AG04450 (cell line): ENCODE results near the gene BBS9. TPM values are rescaled to one million over a fixed set of nuclear protein-coding genes. Genes with fewer than 3 reads are reported as not detected.

ENCODE experiments used
- CTCF ChIA-PET: fragments of 300-600, 350-600 bp; formaldehyde crosslinking; extraction: SDS; loops from one replicate; lab custom pipeline; 2022; ENCODE audit warnings: antibody characterized with exemption, inconsistent platforms; lab: Charles Lee
- POLR2A ChIA-PET: fragments of 350-600 bp; formaldehyde crosslinking; extraction: SDS; loops from one replicate; lab custom pipeline; 2021; ENCODE audit warnings: antibody characterized with exemption, inconsistent platforms; lab: Yijun Ruan, JAX
- DNase-seq: peaks from one replicate; pipeline ENCODE4 v3.0.0-alpha.2; 2011; ENCODE audit warnings: low read depth, low spot score
- H3K27ac ChIP-seq: one replicate; pipeline ENCODE4 v1.5.1; 2012; ENCODE audit warnings: low read depth, low read length, control low read depth
- H3K27me3 ChIP-seq: one replicate; pipeline ENCODE4 v1.6.0; 2012; ENCODE audit warnings: low read length; ENCODE audit not compliant: control insufficient read depth, insufficient read depth
- H3K4me3 ChIP-seq: 2 replicates; pipeline ENCODE4 v1.5.1; 2011; ENCODE audit warnings: mild to moderate bottlenecking, low read depth, low read length, control low read depth
- H3K9me3 ChIP-seq: 2 replicates; pipeline ENCODE4 v1.5.1; 2012; ENCODE audit warnings: low read length; ENCODE audit not compliant: control insufficient read depth, insufficient read depth
- CTCF ChIP-seq: IDR thresholded peaks from 2 replicates; pipeline ENCODE4 v1.5.1; 2011; ENCODE audit warnings: low read depth, low read length, control low read depth, inconsistent platforms
- polyA plus RNA-seq: library from polyadenylated mRNA; depleted of rRNA; stranded (reverse); fragments of >200 nt; gene quantifications from 2 replicates; pipeline ENCODE4 v1.2.3, GENCODE V29; 2011

BBS9 gene
- polyA plus RNA-seq, 1 experiment, result 15.6 TPM

DNA sequence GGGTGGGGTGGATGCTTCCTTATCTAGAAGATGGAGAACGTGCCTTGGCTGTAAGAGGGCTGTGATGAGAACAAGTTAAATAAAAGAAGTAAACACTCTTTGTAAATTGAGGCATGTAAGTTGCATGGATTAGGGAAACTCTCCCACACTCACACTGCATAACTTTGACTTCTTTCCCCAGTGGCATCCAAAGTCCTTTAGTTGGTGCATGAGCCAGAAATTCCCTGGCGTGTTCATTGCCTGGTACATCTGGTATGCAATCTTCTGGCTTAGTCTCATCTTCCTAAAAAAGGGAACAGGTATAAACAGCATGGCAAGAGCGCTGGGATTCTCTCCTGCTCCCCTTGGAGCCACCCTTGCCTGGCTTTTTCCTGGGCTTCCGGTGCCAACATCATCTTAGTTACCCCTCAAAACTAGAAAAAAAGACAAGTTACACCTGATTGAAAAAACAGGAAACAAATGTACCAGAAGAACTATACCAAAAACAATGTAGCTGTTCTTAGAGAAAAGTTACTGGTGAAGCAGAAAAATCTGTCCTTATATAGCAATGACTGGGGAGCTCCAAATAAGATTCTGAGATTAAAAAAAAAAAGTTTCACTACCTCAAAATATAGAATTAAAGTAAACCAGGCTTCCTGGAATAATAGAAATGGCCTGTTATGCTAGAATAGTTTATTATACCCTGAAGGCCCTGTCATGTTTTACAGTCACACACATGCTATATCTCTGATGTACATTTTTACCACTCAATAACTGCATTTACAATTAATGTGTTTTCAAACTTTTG is 30.0 kb upstream of the BBS9 start:
- POLR2A ChIA-PET, result no interaction called here
- DNase-seq, result no peak
- Histone ChIP-seq H3K9me3 (no peaks in the 10 kb centered on the region), H3K4me3 (no peak overlapping the region), H3K27me3 (no peaks in the 10 kb centered on the region), H3K27ac (no peak overlapping the region)
- CTCF ChIA-PET, result interaction anchor here (0.6 to 5.5 kb wide), 3 partner anchors 9 to 299 kb away, joined by 3 to 30 read pairs (median 5); partner anchors contain the start of gene RP9
- no peak for TF ChIP-seq CTCF

- ChIA-PET POLR2A (no interaction called here), CTCF (interaction anchor here (1.6 to 5.5 kb wide), 2 partner anchors 8 to 255 kb away, joined by 4 to 30 read pairs; partner anchors contain the start of gene RP9)
- no peak overlapping the region for H3K27ac ChIP-seq
- DNase-seq, result no peak
- no peaks in the 10 kb centered on the region for H3K27me3 ChIP-seq
- TF ChIP-seq CTCF, result no peak
- H3K4me3 ChIP-seq, result no peak overlapping the region
- H3K9me3 ChIP-seq, result no peaks in the 10 kb centered on the region
Observed at GRCh38 chr7:33100770-33101169, 28.6 kb upstream of the BBS9 start.

GRCh38 chr7:33101906-33102305 is 27.5 kb upstream of the BBS9 start:
- CTCF ChIA-PET, result no interaction called here
- Histone ChIP-seq H3K27ac (no peak overlapping the region), H3K27me3 (no peaks in the 10 kb centered on the region), H3K4me3 (no peak overlapping the region), H3K9me3 (no peaks in the 10 kb centered on the region)
- no peak for DNase-seq
- no peak for TF ChIP-seq CTCF
- POLR2A ChIA-PET, result no interaction called here

DNA sequence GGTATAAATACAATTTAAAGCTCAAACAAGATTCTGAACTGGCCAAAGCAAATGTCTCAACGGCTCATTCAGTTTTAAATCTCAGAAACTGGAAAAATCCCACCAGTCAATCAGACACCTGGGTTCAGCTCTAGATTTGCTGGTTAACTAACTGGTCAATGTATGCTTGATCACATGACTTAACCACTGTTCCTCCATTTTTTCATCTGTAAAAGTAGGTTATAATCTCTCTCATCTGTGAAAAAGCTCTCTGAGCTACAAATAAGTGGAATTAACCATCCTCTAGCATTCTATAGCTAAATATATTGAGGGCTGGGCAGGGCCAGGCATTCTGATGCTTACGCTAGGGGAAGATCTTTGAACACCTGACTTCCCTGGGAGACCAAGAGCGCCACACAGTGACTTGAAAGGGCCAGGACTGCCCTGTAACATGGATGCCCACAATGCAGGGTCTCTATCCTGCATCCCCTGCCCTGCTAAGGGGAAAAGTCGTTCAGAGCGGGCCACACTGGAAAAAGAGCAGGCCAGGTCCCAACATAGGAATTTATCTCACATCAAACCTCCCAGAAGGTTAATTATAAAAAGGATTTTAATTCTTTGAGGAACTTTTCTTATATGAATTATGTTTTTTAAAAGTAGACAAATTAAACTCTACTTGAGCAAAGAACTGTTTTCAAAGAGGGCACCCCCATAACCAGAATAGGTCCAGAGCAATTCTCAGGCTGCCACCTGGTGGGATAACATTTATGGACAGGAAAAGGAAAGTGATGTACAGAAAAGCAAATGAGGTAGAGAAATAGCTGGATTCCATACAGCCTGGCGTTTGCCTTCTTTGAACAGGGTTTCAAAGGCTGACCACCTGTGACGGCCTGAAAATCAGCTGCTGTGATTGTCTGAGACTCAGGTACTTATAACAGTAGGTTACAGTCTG is 22.0 kb upstream of the BBS9 start:
- no peak overlapping the region for H3K27ac ChIP-seq
- no peaks in the 10 kb centered on the region for H3K9me3 ChIP-seq
- TF ChIP-seq CTCF, result peak; percentile 67
- ChIA-PET CTCF (interaction anchor here (0.5 to 5.7 kb wide), 44 partner anchors 9 to 346 kb away, joined by 3 to 104 read pairs (median 5); partner anchors contain the start of genes FKBP9 and NT5C3A), POLR2A (no interaction called here)
- H3K4me3 ChIP-seq, result peak overlapping the region; percentile 80
- H3K27me3 ChIP-seq, result peaks cover 2% of the 10 kb centered on the region
- peak; percentile 33 for DNase-seq
